SK-N-SH treated with all-trans-retinoic acid at 6 μM for 48 hours (cell line): ENCODE results near the gene PRKG2.

Source experiments
- ATAC-seq: fragments of 200-7000 bp; cut with Tn5 transposase; 3 replicates; pipeline ENCODE4 v1.9.1; 2020; ENCODE audit warnings: mild to moderate bottlenecking, moderate library complexity
- ARNTL ChIP-seq: fragments of 450-650 bp; formaldehyde crosslinking; IDR thresholded peaks from 2 replicates; pipeline ENCODE4 v1.5.0; 2020; ENCODE audit warnings: low read depth, mild to moderate bottlenecking, moderate library complexity, borderline replicate concordance
- CREB5 ChIP-seq: fragments of 250-450 bp; sonication (Bioruptor Pico); IDR thresholded peaks from 2 replicates; pipeline ENCODE4 v1.5.1; 2020; ENCODE audit warnings: low read depth, mild to moderate bottlenecking, moderate library complexity
- CSDC2 ChIP-seq: fragments of 250-450 bp; sonication (Bioruptor Pico); IDR thresholded peaks from 2 replicates; pipeline ENCODE4 v1.5.0; 2020; ENCODE audit warnings: mild to moderate bottlenecking, moderate library complexity
- CSRNP3 ChIP-seq: fragments of 250-450 bp; sonication (Bioruptor Pico); IDR thresholded peaks from 2 replicates; pipeline ENCODE4 v1.5.1; 2021; ENCODE audit warnings: mild to moderate bottlenecking, moderate library complexity
- ESRRG ChIP-seq: fragments of 250-450 bp; sonication (Bioruptor Pico); IDR thresholded peaks from 2 replicates; pipeline ENCODE4 v1.6.1; 2021; ENCODE audit warnings: mild to moderate bottlenecking
- GLIS3 ChIP-seq: fragments of 250-450 bp; sonication (Bioruptor Pico); IDR thresholded peaks from 2 replicates; pipeline ENCODE4 v1.5.0; 2020; ENCODE audit warnings: mild to moderate bottlenecking, moderate library complexity
- ISL1 ChIP-seq: fragments of 250-450 bp; sonication (Bioruptor Pico); IDR thresholded peaks from 2 replicates; pipeline ENCODE4 v2.1.2; 2022; ENCODE audit warnings: mild to moderate bottlenecking, moderate library complexity
- OSR1 ChIP-seq: fragments of 250-450 bp; sonication (Bioruptor Pico); IDR thresholded peaks from 2 replicates; pipeline ENCODE4 v1.8.0; 2022; ENCODE audit warnings: moderate library complexity, mild to moderate bottlenecking, inconsistent platforms
- PATZ1 ChIP-seq: fragments of 250-450 bp; sonication (Bioruptor Pico); IDR thresholded peaks from 2 replicates; pipeline ENCODE4 v1.8.0; 2020; ENCODE audit warnings: mild to moderate bottlenecking, moderate library complexity, borderline replicate concordance
- PPARA ChIP-seq: fragments of 250-450 bp; sonication (Bioruptor Pico); IDR thresholded peaks from 2 replicates; pipeline ENCODE4 v1.5.0; 2020; ENCODE audit warnings: mild to moderate bottlenecking, borderline replicate concordance
- RARB ChIP-seq: fragments of 250-450 bp; sonication (Bioruptor Pico); IDR thresholded peaks from 2 replicates; pipeline ENCODE4 v1.8.0; 2021; ENCODE audit warnings: mild to moderate bottlenecking, moderate library complexity
- SNAI2 ChIP-seq: fragments of 250-450 bp; sonication (Bioruptor Pico); IDR thresholded peaks from 2 replicates; pipeline ENCODE4 v1.5.0; 2020; ENCODE audit warnings: mild to moderate bottlenecking, moderate library complexity
- TCF4 ChIP-seq: fragments of 250-450 bp; sonication (Bioruptor Pico); IDR thresholded peaks from 2 replicates; pipeline ENCODE4 v1.8.0; 2021; ENCODE audit warnings: mild to moderate bottlenecking, moderate library complexity, borderline replicate concordance
- TOX ChIP-seq: fragments of 250-450 bp; sonication (Bioruptor Pico); IDR thresholded peaks from 2 replicates; pipeline ENCODE4 v1.8.0; 2021; ENCODE audit warnings: mild to moderate bottlenecking, moderate library complexity, borderline replicate concordance
- TSHZ2 ChIP-seq: fragments of 250-450 bp; sonication (Bioruptor Pico); IDR thresholded peaks from 2 replicates; pipeline ENCODE4 v1.5.0; 2020; ENCODE audit warnings: mild to moderate bottlenecking, moderate library complexity
- ZC3H10 ChIP-seq: fragments of 250-450 bp; sonication (Bioruptor Pico); IDR thresholded peaks from 2 replicates; pipeline ENCODE4 v1.5.1; 2021; ENCODE audit warnings: mild to moderate bottlenecking, moderate library complexity
- ZFP3 ChIP-seq: fragments of 250-450 bp; sonication (Bioruptor Pico); IDR thresholded peaks from 2 replicates; pipeline ENCODE4 v1.5.0; 2020; ENCODE audit warnings: mild to moderate bottlenecking, moderate library complexity
- ZFP30 ChIP-seq: fragments of 450-650 bp; formaldehyde crosslinking; IDR thresholded peaks from 2 replicates; pipeline ENCODE4 v1.5.0; 2022; ENCODE audit warnings: mild to moderate bottlenecking, moderate library complexity
- ZNF565 ChIP-seq: fragments of 450-650 bp; formaldehyde crosslinking; conservative IDR thresholded peaks from 2 replicates; pipeline ENCODE4 v1.5.0; 2020; ENCODE audit warnings: low read depth, mild to moderate bottlenecking, moderate library complexity

Gene PRKG2

GRCh38 chr4:81215931-81216330 lies 909 bp upstream of the PRKG2 start:
- ATAC-seq = no peak
- TF ChIP-seq PPARA (CRISPR knock-in tag) = no peak
- no peak for TF ChIP-seq CSRNP3 (CRISPR knock-in tag)
- no peak for TF ChIP-seq ISL1 (CRISPR knock-in tag)
- TF ChIP-seq ZFP30 (CRISPR knock-in tag) = no peak
- no peak for TF ChIP-seq ZFP3 (CRISPR knock-in tag)
- TF ChIP-seq GLIS3 (CRISPR knock-in tag) = no peak

GRCh38 chr4:81214144-81214880 lies 710 bp downstream of the PRKG2 start:
- ATAC-seq = peak; percentile 30; the same call in 2 of the 3 replicates
- TF ChIP-seq PATZ1 (CRISPR knock-in tag) = no peak
- TF ChIP-seq ZNF565 (CRISPR knock-in tag) = no peak
- TF ChIP-seq ZFP30 (CRISPR knock-in tag) = no peak
- TF ChIP-seq TCF4 (CRISPR knock-in tag) = no peak
- no peak for TF ChIP-seq ESRRG (CRISPR knock-in tag)
- TF ChIP-seq SNAI2 (CRISPR knock-in tag) = no peak
- no peak for TF ChIP-seq PPARA (CRISPR knock-in tag)
- no peak for TF ChIP-seq ARNTL
- no peak for TF ChIP-seq OSR1 (CRISPR knock-in tag)
- TF ChIP-seq CREB5 (CRISPR knock-in tag) = no peak

GRCh38 chr4:81213671-81214070 lies 1.4 kb downstream of the PRKG2 start:
- TF ChIP-seq CSDC2 (CRISPR knock-in tag) (no peak), RARB (CRISPR knock-in tag) (no peak), PATZ1 (CRISPR knock-in tag) (no peak), TSHZ2 (no peak), ARNTL (no peak), GLIS3 (CRISPR knock-in tag) (no peak), ZNF565 (CRISPR knock-in tag) (no peak), ZFP30 (CRISPR knock-in tag) (no peak), OSR1 (CRISPR knock-in tag) (no peak), ISL1 (CRISPR knock-in tag) (no peak), PPARA (CRISPR knock-in tag) (no peak), TOX (no peak), ZC3H10 (no peak), ESRRG (CRISPR knock-in tag) (no peak)
- no peak for ATAC-seq
